Loucy (cell line): ENCODE measurements around the gene HNRNPK.
A peak's percentile ranks its signal among the peaks of the same experiment; 100 is the strongest.

Experiments
- H2AFZ ChIP-seq: fragments of 200-600 bp; sonication (generic); 2 replicates; pipeline ENCODE4 v1.6.0; 2016; ENCODE audit warnings: antibody characterized with exemption, mild to moderate bottlenecking, low read length, moderate library complexity
- H3F3A ChIP-seq: fragments of 200-600 bp; 2 replicates; pipeline ENCODE4 v1.6.0; 2016; ENCODE audit warnings: antibody characterized with exemption, low read depth, mild to moderate bottlenecking
- H3K27me3 ChIP-seq: fragments of 200-600 bp; sonication (generic); 2 replicates; pipeline ENCODE4 v1.6.1; 2014; ENCODE audit warnings: low read length, mild to moderate bottlenecking; ENCODE audit not compliant: insufficient read depth, poor library complexity, severe bottlenecking
- H3K36me3 ChIP-seq: fragments of 200-600 bp; sonication (generic); 2 replicates; pipeline ENCODE4 v1.6.1; 2016; ENCODE audit warnings: low read length; ENCODE audit not compliant: insufficient read depth
- H3K4me1 ChIP-seq: fragments of 200-600 bp; sonication (generic); 2 replicates; pipeline ENCODE4 v1.5.1; 2014; ENCODE audit warnings: low read length, mild to moderate bottlenecking; ENCODE audit not compliant: insufficient read depth, poor library complexity, severe bottlenecking
- H3K4me2 ChIP-seq: fragments of 200-600 bp; sonication (generic); 2 replicates; pipeline ENCODE4 v1.6.0; 2014; ENCODE audit warnings: antibody characterized with exemption, low read length, low read depth, mild to moderate bottlenecking; ENCODE audit not compliant: poor library complexity, severe bottlenecking
- H3K4me3 ChIP-seq: fragments of 200-600 bp; sonication (generic); 2 replicates; pipeline ENCODE4 v1.5.1; 2014; ENCODE audit warnings: low read length, mild to moderate bottlenecking, mixed read lengths; ENCODE audit not compliant: poor library complexity, severe bottlenecking
- H3K79me2 ChIP-seq: fragments of 200-600 bp; sonication (generic); 2 replicates; pipeline ENCODE4 v1.6.1; 2014; ENCODE audit warnings: low read length; ENCODE audit not compliant: insufficient read depth
- H3K9ac ChIP-seq: fragments of 200-600 bp; sonication (generic); 2 replicates; pipeline ENCODE4 v1.6.0; 2014; ENCODE audit warnings: mild to moderate bottlenecking, low read depth, low read length, moderate library complexity; ENCODE audit not compliant: poor library complexity, severe bottlenecking
- H3K9me2 ChIP-seq: fragments of 200-600 bp; sonication (generic); replicated peaks from 2 replicates; pipeline ENCODE4 v1.6.1; 2016; ENCODE audit warnings: low read depth, low read length, mixed read lengths
- H3K9me3 ChIP-seq: fragments of 200-600 bp; sonication (generic); 2 replicates; pipeline ENCODE4 v1.6.1; 2014; ENCODE audit warnings: mild to moderate bottlenecking, antibody characterized with exemption, low read length, low read depth; ENCODE audit not compliant: insufficient read depth
- H4K20me1 ChIP-seq: fragments of 200-600 bp; sonication (generic); 2 replicates; pipeline ENCODE4 v1.6.0; 2014; ENCODE audit warnings: antibody characterized with exemption, low read length, mild to moderate bottlenecking; ENCODE audit not compliant: insufficient read depth, poor library complexity, severe bottlenecking
- EZH2phosphoT487 ChIP-seq: fragments of 200-600 bp; IDR thresholded peaks from 2 replicates; pipeline ENCODE4 v1.6.1; 2018; ENCODE audit warnings: antibody characterized with exemption, mild to moderate bottlenecking, moderate library complexity, borderline replicate concordance
- TF ChIP-seq, protein P1 (sequence below): fragments of 200-600 bp; sonication (generic); conservative IDR thresholded peaks from 2 replicates; pipeline ENCODE4 v1.5.1; 2014; ENCODE audit warnings: mild to moderate bottlenecking, antibody characterized with exemption, low read length

Gene HNRNPK

DNA sequence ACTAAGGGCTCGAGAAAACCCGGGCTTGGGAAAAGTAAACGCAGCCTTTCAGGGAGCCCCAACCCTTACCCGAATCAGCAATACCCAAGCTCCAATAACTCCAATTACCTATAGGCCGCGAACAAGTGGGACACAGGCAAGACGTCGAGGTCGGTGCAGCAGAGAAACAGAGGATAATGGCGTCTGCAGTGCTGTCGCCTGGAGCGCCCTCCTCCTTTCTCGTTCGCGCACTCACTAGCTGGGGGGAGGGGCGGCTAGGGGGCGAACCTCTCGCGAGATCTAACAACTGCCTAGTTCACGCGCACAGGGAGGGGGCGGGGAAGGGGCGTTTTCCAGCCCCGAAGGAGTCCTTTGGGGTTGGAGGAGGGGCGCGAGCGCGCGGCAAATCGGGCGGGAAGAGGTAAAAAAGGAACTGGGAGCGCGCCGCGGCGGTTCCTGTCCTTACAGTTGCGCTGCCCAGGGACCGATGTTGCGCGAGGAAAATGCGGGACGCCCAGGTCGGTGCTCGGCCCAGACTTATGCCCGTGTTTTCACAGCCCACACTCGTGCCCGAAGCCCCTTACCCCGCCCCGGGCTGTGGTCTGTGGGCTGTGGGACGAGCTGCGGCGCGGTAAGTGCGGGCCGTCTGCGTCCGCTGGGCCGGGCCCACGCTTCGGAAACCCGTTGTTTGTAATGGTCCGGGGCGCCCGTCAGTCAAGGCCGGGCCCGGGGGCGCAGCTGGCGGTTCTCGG, 545 bp upstream of the HNRNPK start, which contains the start of gene RMI1:
TSS of gene RMI1 (plus strand) at position 411 of the 731 bp plus-strand sequence. CDS start 20,182 bp downstream, outside the sequence.
- H3K36me3 ChIP-seq: peaks cover 37% of the 10 kb centered on the region
- TF ChIP-seq EZH2phosphoT487: no peak
- TF ChIP-seq, protein P1, sequence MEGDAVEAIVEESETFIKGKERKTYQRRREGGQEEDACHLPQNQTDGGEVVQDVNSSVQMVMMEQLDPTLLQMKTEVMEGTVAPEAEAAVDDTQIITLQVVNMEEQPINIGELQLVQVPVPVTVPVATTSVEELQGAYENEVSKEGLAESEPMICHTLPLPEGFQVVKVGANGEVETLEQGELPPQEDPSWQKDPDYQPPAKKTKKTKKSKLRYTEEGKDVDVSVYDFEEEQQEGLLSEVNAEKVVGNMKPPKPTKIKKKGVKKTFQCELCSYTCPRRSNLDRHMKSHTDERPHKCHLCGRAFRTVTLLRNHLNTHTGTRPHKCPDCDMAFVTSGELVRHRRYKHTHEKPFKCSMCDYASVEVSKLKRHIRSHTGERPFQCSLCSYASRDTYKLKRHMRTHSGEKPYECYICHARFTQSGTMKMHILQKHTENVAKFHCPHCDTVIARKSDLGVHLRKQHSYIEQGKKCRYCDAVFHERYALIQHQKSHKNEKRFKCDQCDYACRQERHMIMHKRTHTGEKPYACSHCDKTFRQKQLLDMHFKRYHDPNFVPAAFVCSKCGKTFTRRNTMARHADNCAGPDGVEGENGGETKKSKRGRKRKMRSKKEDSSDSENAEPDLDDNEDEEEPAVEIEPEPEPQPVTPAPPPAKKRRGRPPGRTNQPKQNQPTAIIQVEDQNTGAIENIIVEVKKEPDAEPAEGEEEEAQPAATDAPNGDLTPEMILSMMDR: no peak; the same call in 1 of the 2 replicates
- H3K4me1 ChIP-seq: peaks cover 57% of the 10 kb centered on the region
- H3F3A ChIP-seq: no peaks in the 10 kb centered on the region
- peak within 1 kb of the TSS; percentile 100 for H3K9ac ChIP-seq
- no peaks in the 10 kb centered on the region for H3K9me3 ChIP-seq
- peaks cover 95% of the 10 kb centered on the region for H3K79me2 ChIP-seq
- peak within 1 kb of the TSS; percentile 68 for H2AFZ ChIP-seq
- no peaks in the 10 kb centered on the region for H3K9me2 ChIP-seq
- H3K27me3 ChIP-seq: peaks cover 13% of the 10 kb centered on the region
- peaks cover 67% of the 10 kb centered on the region for H4K20me1 ChIP-seq
- H3K4me3 ChIP-seq: peak within 1 kb of the TSS; percentile 82
- H3K4me2 ChIP-seq: peak within 1 kb of the TSS; percentile 82

DNA sequence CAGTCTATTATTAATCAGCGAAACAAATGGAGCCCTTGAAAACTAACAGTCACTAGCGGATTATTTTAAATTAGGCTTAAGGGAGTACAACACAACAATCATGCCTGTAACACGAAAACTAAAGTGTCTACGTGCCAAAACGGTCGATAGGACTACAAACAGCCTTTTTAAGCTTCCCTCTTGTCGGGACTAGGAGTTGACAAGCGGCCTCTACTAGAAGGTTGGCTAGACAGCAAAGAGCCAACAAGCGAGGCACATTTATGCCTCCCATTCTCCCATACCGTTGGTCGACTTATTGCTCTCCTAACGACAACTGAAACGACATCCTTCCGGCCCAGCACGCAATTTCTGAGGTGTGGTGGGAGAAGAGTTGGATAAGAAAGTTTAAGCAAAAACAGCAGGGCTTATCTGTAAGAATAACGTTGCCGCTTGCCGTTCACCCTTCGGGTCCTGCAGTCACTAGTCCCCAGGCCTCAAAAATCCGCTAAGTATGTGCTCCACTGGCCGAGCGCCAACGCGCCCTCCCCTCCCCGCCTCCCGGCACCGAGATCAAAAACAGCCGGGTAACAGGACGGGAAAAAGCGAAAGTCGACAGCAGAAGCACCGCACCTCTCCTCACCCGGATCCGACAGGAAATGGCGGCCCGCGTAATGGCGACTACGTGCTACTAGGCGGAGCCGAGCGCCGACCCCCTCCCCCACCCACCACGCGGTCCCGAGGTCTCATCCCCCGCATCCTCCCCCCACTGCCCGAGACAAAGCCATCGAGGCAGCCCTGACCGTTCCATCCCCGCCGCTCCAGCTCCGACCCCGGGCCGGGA, 813 bp downstream of the HNRNPK start:
- Histone ChIP-seq H2AFZ (no peak overlapping the region), H3K9me3 (no peaks in the 10 kb centered on the region), H3F3A (no peaks in the 10 kb centered on the region), H3K4me3 (peak overlapping the region; percentile 82), H3K4me1 (peaks cover 65% of the 10 kb centered on the region), H4K20me1 (peaks cover 76% of the 10 kb centered on the region), H3K9me2 (no peaks in the 10 kb centered on the region), H3K36me3 (peaks cover 50% of the 10 kb centered on the region), H3K4me2 (peak overlapping the region; percentile 89), H3K79me2 (peaks cover 95% of the 10 kb centered on the region), H3K27me3 (peaks cover 13% of the 10 kb centered on the region), H3K9ac (peak overlapping the region; percentile 100)
- TF ChIP-seq, protein P1: no peak
- no peak for TF ChIP-seq EZH2phosphoT487

DNA sequence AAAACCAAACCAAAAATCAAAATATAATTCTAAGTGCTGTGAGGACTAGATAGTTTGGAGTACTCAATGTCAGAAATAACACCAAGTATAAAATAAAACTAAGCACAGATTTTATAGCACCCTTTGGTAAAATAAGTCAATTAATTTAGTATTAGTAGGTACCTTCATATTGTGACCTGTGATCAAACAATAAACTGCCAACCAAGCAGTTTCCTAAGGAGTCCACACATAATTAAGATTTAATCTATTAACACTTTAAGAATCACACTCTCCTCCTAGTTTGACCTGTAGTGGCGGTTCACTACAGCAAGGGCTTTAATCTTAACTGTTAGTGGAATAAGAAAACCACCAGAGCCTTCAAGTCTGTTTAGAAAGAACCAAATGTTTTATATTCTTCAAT, 2.8 kb downstream of the HNRNPK start:
- Histone ChIP-seq H3K79me2 (peaks cover 95% of the 10 kb centered on the region), H2AFZ (no peak overlapping the region), H3K9ac (peak overlapping the region; percentile 100), H3K9me2 (no peaks in the 10 kb centered on the region), H3F3A (no peaks in the 10 kb centered on the region), H3K4me1 (peaks cover 65% of the 10 kb centered on the region), H3K9me3 (no peaks in the 10 kb centered on the region), H3K36me3 (peaks cover 71% of the 10 kb centered on the region), H4K20me1 (peaks cover 84% of the 10 kb centered on the region), H3K4me2 (peak overlapping the region; percentile 89), H3K4me3 (peak overlapping the region; percentile 82), H3K27me3 (peaks cover 13% of the 10 kb centered on the region)
- no peak for TF ChIP-seq EZH2phosphoT487
- TF ChIP-seq, protein P1: no peak
